ENCODE measurements around the gene HSDL1.

Gene HSDL1

GRCh38 chr16:84176192-84177053 lies 31.4 kb upstream of the HSDL1 start:
- no peak for DNase-seq (ENCODE audit: low spot score)
- no peak for FAIRE-seq

GRCh38 chr16:84175350-84176081 lies 30.5 kb upstream of the HSDL1 start:
- FAIRE-seq, result no peak
- DNase-seq (ENCODE audit: low spot score), result peak; percentile 6

GRCh38 chr16:84174396-84174795 lies 29.4 kb upstream of the HSDL1 start:
- FAIRE-seq (no peak), DNase-seq (ENCODE audit: low spot score) (no peak)

GRCh38 chr16:84169765-84170310 lies 24.9 kb upstream of the HSDL1 start:
- no peak for FAIRE-seq
- DNase-seq (ENCODE audit: low spot score), result no peak

GRCh38 chr16:84166796-84167695 lies 22.1 kb upstream of the HSDL1 start:
- no peak for FAIRE-seq
- DNase-seq (ENCODE audit: low spot score), result no peak

- FAIRE-seq, result no peak
- no peak for DNase-seq (ENCODE audit: low spot score)
Observed at GRCh38 chr16:84165746-84166145, 20.8 kb upstream of the HSDL1 start.

- DNase-seq (ENCODE audit: low spot score) (no peak), FAIRE-seq (no peak)
Observed at GRCh38 chr16:84161801-84162200, 16.8 kb upstream of the HSDL1 start.

- FAIRE-seq (no peak), DNase-seq (ENCODE audit: low spot score) (no peak)
Observed at GRCh38 chr16:84161037-84161436, 16.1 kb upstream of the HSDL1 start.

GRCh38 chr16:84159800-84160199 lies 14.8 kb upstream of the HSDL1 start:
- FAIRE-seq (no peak), DNase-seq (ENCODE audit: low spot score) (no peak)

- FAIRE-seq (no peak), DNase-seq (ENCODE audit: low spot score) (no peak)
Observed at GRCh38 chr16:84159007-84159406, 14.0 kb upstream of the HSDL1 start.

GRCh38 chr16:84156342-84156784 lies 11.4 kb upstream of the HSDL1 start:
- FAIRE-seq (no peak), DNase-seq (ENCODE audit: low spot score) (peak; percentile 27)

- DNase-seq (ENCODE audit: low spot score) (no peak), FAIRE-seq (no peak)
Observed at GRCh38 chr16:84155771-84156170, 10.8 kb upstream of the HSDL1 start.

- DNase-seq (ENCODE audit: low spot score) (no peak), FAIRE-seq (no peak)
Observed at GRCh38 chr16:84155226-84155625, 10.2 kb upstream of the HSDL1 start.

- DNase-seq (ENCODE audit: low spot score) (no peak), FAIRE-seq (no peak)
Observed at GRCh38 chr16:84153660-84154214, 8.8 kb upstream of the HSDL1 start.

GRCh38 chr16:84150926-84151325 lies 5.9 kb upstream of the HSDL1 start:
- FAIRE-seq (no peak), DNase-seq (ENCODE audit: low spot score) (no peak)

GRCh38 chr16:84144209-84144858 lies 643 bp downstream of the HSDL1 start:
- DNase-seq (ENCODE audit: low spot score) (no peak), FAIRE-seq (no peak)

GRCh38 chr16:84143784-84144199 lies 1.2 kb downstream of the HSDL1 start:
- DNase-seq (ENCODE audit: low spot score), result no peak
- no peak for FAIRE-seq

GRCh38 chr16:84143081-84143480 lies 1.9 kb downstream of the HSDL1 start:
- FAIRE-seq (no peak), DNase-seq (ENCODE audit: low spot score) (no peak)

- no peak for FAIRE-seq
- no peak for DNase-seq (ENCODE audit: low spot score)
Observed at GRCh38 chr16:84141143-84141670, 3.8 kb downstream of the HSDL1 start.

- FAIRE-seq, result no peak
- DNase-seq (ENCODE audit: low spot score), result no peak
Observed at GRCh38 chr16:84139628-84140258, 5.2 kb downstream of the HSDL1 start.
